Measurements from ENCODE around the gene SCAANT1.

Gene SCAANT1

DNA sequence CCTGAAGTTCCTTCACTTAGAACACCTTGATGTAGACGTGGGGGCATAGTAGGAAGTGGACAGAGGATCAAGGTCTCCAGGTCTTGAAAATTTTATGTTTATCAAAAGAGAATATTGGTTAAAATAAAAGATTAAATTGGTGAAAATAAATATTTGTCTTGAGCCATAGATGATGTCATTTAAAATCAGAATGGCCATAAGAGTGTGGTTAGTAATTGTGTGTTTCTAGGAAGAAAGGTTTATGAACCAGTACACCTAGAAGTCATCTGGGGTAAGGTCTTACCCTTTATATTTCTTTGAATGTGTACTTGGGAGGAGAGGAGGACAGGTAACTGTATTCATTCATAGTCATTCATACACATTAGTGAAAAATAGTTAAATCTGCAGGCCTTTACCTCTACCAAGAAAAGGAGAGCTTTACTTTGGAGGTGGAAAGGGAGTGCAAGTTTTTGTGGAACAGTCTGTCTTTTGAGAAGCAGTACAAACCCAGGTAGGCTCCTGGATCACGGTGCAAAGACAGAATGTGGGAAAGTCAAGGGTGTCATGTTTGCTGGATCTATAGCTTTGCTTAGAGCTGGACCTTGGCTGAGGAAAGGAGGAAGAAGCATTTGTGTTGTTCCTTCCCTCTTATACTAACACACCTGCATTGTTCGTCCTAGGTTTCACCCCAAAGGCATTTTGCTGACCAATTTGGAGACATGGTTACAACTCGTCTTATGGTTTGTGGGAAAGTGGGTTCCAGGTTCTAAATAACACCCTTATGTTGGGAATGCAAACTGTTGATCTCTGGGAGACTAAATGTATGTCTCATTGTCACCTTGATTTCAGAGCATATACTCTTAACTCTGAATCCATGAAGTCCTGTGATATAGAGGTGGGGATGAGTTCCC lies 6.2 kb downstream of the SCAANT1 start:
- H3K4me3 ChIP-seq (ENCODE audit: low read depth, low read length) = no peak overlapping the region
- TF ChIP-seq, protein P1, sequence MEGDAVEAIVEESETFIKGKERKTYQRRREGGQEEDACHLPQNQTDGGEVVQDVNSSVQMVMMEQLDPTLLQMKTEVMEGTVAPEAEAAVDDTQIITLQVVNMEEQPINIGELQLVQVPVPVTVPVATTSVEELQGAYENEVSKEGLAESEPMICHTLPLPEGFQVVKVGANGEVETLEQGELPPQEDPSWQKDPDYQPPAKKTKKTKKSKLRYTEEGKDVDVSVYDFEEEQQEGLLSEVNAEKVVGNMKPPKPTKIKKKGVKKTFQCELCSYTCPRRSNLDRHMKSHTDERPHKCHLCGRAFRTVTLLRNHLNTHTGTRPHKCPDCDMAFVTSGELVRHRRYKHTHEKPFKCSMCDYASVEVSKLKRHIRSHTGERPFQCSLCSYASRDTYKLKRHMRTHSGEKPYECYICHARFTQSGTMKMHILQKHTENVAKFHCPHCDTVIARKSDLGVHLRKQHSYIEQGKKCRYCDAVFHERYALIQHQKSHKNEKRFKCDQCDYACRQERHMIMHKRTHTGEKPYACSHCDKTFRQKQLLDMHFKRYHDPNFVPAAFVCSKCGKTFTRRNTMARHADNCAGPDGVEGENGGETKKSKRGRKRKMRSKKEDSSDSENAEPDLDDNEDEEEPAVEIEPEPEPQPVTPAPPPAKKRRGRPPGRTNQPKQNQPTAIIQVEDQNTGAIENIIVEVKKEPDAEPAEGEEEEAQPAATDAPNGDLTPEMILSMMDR (IDR thresholded peaks at IDR 0.05; ENCODE audit: insufficient read depth, low read depth, low read length, missing control alignments) = no peak
- DNase-seq (ENCODE audit: low read depth) = no peak

DNA sequence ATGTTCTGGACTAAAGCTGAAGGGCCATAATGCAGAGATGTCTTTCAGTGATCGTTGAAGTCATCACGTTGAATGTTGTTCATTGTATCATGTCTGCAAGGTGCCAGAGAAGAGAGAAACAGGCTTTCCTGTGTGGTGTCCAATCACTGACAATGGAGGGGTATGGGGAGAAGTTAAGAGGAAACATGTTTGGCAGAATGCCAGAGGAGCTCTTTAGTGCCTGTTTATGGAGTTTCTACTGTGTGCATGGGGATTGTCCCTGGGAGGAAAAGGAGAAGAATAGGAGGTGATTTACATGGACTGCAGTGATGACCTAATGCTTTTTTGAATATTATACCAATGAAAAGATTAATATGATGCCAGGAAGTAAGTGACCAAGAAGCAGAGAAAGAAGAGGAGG lies 11.7 kb downstream of the SCAANT1 start:
- DNase-seq (ENCODE audit: low read depth) = no peak
- H3K4me3 ChIP-seq (ENCODE audit: low read depth, low read length) = no peak overlapping the region
- TF ChIP-seq, protein P1 (IDR thresholded peaks at IDR 0.05; ENCODE audit: insufficient read depth, low read depth, low read length, missing control alignments) = no peak

DNA sequence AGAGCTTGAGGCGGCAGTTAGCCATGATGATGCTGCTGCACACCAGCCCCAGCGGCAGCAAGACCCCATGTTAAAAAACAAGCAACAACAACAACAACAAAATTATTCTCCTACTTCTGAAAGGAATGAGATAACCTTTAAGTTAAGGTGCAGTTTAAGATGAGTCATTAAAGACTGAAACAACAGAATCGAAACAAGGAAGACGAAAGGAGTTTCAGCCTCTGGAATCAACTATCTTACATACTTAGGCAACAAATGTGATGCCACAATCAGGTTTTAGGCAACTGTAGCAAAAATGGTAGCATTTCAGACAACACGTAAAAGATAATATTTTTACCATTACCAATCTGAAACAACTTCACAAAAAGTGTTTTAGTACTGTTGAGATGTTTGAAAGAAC lies 12.2 kb downstream of the SCAANT1 start:
- TF ChIP-seq, protein P1 (IDR thresholded peaks at IDR 0.05; ENCODE audit: insufficient read depth, low read depth, low read length, missing control alignments) = no peak
- no peak overlapping the region for H3K4me3 ChIP-seq (ENCODE audit: low read depth, low read length)
- DNase-seq (ENCODE audit: low read depth) = no peak

DNA sequence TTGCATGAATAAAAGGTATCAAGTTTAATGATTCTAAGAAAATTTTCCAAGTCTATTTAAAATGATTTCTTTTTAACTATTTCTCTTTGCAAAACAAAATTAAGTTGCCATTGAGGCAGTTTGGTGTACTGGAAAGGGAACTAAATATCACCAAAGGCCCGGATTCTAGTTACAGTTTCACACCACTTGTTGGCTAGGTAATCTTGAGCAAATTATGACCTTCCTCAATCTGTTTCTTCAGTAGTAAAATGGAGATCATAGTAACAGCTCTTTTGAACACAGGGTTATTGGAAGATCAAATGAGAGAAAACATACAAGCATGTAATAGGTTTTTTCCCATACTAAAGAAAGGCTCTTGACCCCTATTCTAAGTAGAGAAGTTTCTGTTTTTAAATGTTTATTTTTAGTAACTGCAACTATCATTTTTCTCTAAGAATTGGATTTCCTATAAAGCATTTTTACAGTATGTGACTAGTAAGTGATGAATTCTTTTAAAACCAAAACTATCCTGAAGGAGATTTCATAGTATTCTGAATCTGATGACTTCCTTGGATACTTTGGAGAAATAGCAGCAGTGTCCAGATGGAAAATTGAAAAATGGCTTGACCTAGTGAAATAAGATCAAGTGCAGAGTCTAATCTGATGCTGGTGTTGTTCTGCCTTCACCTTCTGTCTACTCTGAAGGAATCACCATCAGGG lies 15.7 kb downstream of the SCAANT1 start:
- DNase-seq (ENCODE audit: low read depth) = peak; percentile 55
- no peak overlapping the region for H3K4me3 ChIP-seq (ENCODE audit: low read depth, low read length)
- TF ChIP-seq, protein P1 (IDR thresholded peaks at IDR 0.05; ENCODE audit: insufficient read depth, low read depth, low read length, missing control alignments) = no peak

DNA sequence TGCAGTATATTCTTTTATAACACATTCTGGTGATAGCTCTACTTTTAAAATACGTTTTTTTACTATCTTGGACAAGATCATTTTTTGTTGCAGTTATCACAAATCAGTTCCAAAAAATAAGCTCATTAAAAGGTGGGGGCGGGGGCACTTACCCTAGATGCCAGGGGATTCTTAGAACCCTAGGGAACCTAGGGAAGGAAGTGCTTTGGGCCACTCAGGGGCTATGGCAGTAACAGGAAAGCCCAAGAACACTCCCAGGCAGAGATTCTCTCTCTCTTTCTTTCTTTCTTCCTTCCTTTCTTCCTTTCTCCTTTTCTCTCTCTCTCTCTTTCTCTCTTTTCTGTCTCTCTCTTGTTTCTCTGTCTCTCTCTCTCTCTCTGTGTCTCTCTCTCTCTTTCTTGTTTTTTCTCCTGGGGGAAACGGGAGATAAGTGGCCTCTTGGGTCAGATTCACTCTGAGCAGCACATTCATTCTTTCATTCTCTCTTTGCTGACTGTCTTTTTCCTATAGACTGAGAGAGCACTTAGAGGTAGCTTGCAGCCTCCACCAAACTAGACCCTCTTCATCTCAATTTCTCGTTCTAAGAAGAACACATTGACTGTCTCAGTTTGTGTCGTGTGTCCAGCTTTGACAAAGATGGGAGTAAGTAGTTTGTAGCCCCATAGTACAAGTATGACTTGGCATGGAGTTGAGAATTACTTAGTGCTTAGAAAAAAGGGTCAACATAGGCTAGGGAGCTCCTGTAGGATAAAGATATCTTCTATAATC lies 16.6 kb downstream of the SCAANT1 start:
- TF ChIP-seq, protein P1 (IDR thresholded peaks at IDR 0.05; ENCODE audit: insufficient read depth, low read depth, low read length, missing control alignments) = no peak
- no peak for DNase-seq (ENCODE audit: low read depth)
- H3K4me3 ChIP-seq (ENCODE audit: low read depth, low read length) = no peak overlapping the region

DNA sequence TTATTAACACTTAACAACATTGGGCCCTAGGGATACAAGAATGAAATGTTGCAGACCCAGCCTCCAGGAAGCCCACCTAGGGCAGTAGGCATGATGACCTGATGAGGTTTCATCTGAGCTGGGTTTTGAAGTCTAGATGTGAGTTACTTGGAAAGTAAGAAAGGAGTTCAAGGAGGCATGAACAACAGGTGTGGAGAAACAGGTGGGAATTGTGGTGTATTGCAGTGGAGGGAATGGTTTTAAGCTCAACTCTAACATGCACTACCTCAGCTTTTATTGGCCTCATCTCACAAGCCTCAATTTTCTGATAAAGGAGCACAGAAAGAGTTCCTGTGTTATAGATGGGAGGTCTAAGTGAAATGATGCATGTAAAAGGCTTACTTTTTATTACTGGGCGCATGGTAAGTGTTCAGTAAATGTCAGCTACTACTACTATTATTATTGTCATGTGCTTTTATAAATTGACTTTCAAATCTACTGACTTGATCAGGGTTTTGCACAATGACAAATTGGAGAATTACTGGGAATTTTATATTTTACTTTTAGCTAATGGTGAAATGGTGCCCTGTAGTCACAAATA lies 19.3 kb downstream of the SCAANT1 start:
- no peak overlapping the region for H3K4me3 ChIP-seq (ENCODE audit: low read depth, low read length)
- TF ChIP-seq, protein P1 (IDR thresholded peaks at IDR 0.05; ENCODE audit: insufficient read depth, low read depth, low read length, missing control alignments) = no peak
- no peak for DNase-seq (ENCODE audit: low read depth)
